Frontal cortex (tissue), 4 donors: ENCODE results near the gene BAX. TPM values are rescaled to one million over a fixed set of nuclear protein-coding genes. Genes with fewer than 3 reads are reported as not detected.

Source experiments
- DNase-seq, 2 donors: peaks; one replicate each; pipeline ENCODE4 v3.0.0; 2012; ENCODE audit warnings: low spot score in 2 of 2
- FAIRE-seq: peaks from 2 replicates; lab custom pipeline; 2012; peaks lifted over from hg19 to GRCh38; lab: Jason Lieb, UNC
- total RNA-seq: library from RNA; depleted of rRNA; stranded (reverse); fragments of >200 nt; gene quantifications from one replicate; pipeline ENCODE4 v1.2.3, GENCODE V29; 2014
- donor health status: control.
- donor health status: control.
- donor health status: control.

The BAX gene
- total RNA-seq, 1 donor from 2014 or later: 9.4 TPM

GRCh38 chr19:48961051-48961649 is 6.5 kb downstream of the BAX start:
- FAIRE-seq: no peak
- no peak for DNase-seq

- DNase-seq (no peak), FAIRE-seq (no peak)
These were observed 7.0 kb downstream of the BAX start for GRCh38 chr19:48961673-48962028.

- FAIRE-seq: no peak
- DNase-seq: peak in 1 of 2 donors; percentile 30
These were observed 7.6 kb downstream of the BAX start for GRCh38 chr19:48962029-48962848.

- DNase-seq: no peak
- no peak for FAIRE-seq
These were observed 8.1 kb downstream of the BAX start for GRCh38 chr19:48962849-48963165.

GRCh38 chr19:48963371-48964204 is 8.9 kb downstream of the BAX start:
- FAIRE-seq (no peak), DNase-seq (peak; percentile 83 to 86)

- DNase-seq: peak in 1 of 2 donors; percentile 29
- FAIRE-seq: no peak
These were observed 9.7 kb downstream of the BAX start for GRCh38 chr19:48964205-48965039.

- FAIRE-seq (peak; percentile 81), DNase-seq (peak; percentile 96 to 98)
These were observed 10.5 kb downstream of the BAX start, which contains the start of gene FTL for GRCh38 chr19:48965040-48965805. Gene FTL (plus strand): TSS chr19:48965309. CDS start chr19:48965508, 199 bp downstream.

- DNase-seq (peak; percentile 72 to 79), FAIRE-seq (no peak)
These were observed 11.3 kb downstream of the BAX start for GRCh38 chr19:48965806-48966540.

GRCh38 chr19:48966541-48967345 is 12.1 kb downstream of the BAX start:
- no peak for DNase-seq
- FAIRE-seq: no peak

GRCh38 chr19:48967346-48968178 is 12.9 kb downstream of the BAX start:
- no peak for DNase-seq
- FAIRE-seq: no peak

- no peak for DNase-seq
- FAIRE-seq: no peak
These were observed 13.5 kb downstream of the BAX start for GRCh38 chr19:48968179-48968661.

GRCh38 chr19:48968813-48969218 is 14.1 kb downstream of the BAX start:
- FAIRE-seq (no peak), DNase-seq (no peak)

GRCh38 chr19:48969276-48970138 is 14.8 kb downstream of the BAX start:
- DNase-seq (no peak), FAIRE-seq (no peak)

GRCh38 chr19:48970139-48970766 is 15.6 kb downstream of the BAX start:
- no peak for FAIRE-seq
- no peak for DNase-seq

- FAIRE-seq (no peak), DNase-seq (peak in 1 of 2 donors; percentile 72)
These were observed 16.3 kb downstream of the BAX start for GRCh38 chr19:48970923-48971395.
